ENCODE data around the gene GNA15. TPM values are rescaled to one million over a fixed set of nuclear protein-coding genes. Genes with fewer than 3 reads are reported as not detected.

Gene GNA15
- polyA plus RNA-seq, 3 donors = 38.7 to 45.0 (median 41.3) TPM

DNA sequence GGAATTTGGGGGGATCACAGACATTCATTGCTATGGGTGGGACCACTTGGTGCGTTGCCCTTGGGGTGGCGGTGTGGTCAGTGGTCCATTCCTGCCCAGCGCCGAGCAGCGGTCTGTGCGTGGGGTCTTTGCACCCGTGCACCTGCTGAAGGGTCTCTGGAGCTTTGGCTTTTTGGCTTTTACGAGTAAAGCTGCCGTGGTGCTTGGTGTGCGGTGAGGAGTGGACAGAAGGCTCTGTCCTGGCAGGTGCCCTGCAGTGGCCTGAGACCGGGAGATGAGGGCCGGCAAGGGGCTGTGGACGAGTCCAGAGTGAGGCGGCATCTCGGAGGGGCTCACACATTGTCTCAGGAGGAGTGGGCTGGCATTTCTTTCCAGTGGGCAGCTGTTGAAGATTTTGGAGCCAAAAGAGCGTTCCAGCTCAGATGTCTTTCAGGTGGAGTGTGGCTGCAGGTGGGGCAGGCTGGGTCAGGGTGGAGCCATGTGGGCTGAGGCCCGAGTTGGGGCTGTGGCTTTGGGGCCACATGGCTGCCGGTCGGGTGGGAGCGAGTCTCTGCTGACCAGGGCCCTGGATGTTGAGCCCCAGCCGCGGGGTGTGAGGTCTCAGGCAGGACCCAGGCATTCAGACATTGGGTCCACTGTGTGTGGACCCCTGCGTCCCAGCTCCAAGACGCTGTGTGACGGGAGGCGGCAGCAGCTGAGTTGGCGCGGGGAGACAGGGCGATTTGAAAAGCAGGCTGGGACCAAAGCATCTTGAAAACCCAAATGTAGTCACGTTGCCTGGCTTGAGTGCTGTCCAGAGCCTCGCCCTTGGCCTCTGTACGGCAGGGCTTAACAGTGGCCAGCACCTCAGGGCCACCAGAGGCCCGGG, 30.0 kb upstream of the GNA15 start:
- no peak overlapping the region for H3K4me3 ChIP-seq (replicated peaks in 1 of 3; ENCODE audit: low read depth in 2 of 3, low read length in 3 of 3)
- no peak overlapping the region for H3K4me2 ChIP-seq (replicated peaks; ENCODE audit: extremely low read depth, low read length, poor library complexity, severe bottlenecking)
- peaks cover 7 to 10% of the 10 kb centered on the region in 2 donors for H3K4me1 ChIP-seq (ENCODE audit: control insufficient read depth in 1 of 2, insufficient read depth in 2 of 2, low read length in 2 of 2)
- intact Hi-C loops (cut with micrococcal nuclease) = loop anchor here in 1 of 2 donors (10.0 kb wide), 1 partner anchor 151 kb away; no protein-coding TSS in a partner anchor
- Mint-ChIP-seq H3K4me3 (no peak overlapping the region), H3K9me3 (peaks cover 0 to 6% (median 0%) of the 10 kb centered on the region in 7 donors), H3K27me3 (ENCODE audit: low read depth in 3 of 3) (peaks cover 2 to 24% (median 22%) of the 10 kb centered on the region in 3 donors), H3K4me1 (peaks cover 8% of the 10 kb centered on the region), H3K36me3 (no peaks in the 10 kb centered on the region), H3K27ac (no peak overlapping the region)
- DNase-seq = no peak
- peaks cover 22% of the 10 kb centered on the region for H4K20me1 ChIP-seq (ENCODE audit: insufficient read depth, low read length)
- TF ChIP-seq, protein P1, sequence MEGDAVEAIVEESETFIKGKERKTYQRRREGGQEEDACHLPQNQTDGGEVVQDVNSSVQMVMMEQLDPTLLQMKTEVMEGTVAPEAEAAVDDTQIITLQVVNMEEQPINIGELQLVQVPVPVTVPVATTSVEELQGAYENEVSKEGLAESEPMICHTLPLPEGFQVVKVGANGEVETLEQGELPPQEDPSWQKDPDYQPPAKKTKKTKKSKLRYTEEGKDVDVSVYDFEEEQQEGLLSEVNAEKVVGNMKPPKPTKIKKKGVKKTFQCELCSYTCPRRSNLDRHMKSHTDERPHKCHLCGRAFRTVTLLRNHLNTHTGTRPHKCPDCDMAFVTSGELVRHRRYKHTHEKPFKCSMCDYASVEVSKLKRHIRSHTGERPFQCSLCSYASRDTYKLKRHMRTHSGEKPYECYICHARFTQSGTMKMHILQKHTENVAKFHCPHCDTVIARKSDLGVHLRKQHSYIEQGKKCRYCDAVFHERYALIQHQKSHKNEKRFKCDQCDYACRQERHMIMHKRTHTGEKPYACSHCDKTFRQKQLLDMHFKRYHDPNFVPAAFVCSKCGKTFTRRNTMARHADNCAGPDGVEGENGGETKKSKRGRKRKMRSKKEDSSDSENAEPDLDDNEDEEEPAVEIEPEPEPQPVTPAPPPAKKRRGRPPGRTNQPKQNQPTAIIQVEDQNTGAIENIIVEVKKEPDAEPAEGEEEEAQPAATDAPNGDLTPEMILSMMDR (IDR thresholded peaks at IDR 0.05) = no peak
- no peak overlapping the region for H2AFZ ChIP-seq (ENCODE audit: insufficient read depth, low read depth, low read length, poor library complexity, severe bottlenecking)
- peaks cover 0 to 7% of the 10 kb centered on the region in 2 donors for H3K27me3 ChIP-seq (ENCODE audit: control insufficient read depth in 2 of 2, insufficient read depth in 2 of 2, low read length in 2 of 2)
- no peak overlapping the region for H3K27ac ChIP-seq (ENCODE audit: low read depth in 1 of 2, low read length in 2 of 2)
- H3K9me3 ChIP-seq (replicated peaks in 1 of 2; ENCODE audit: control insufficient read depth in 1 of 2, insufficient read depth in 1 of 2, low read length in 2 of 2) = no peaks in the 10 kb centered on the region
- WGBS (ENCODE audit: insufficient coverage) = 93% methylated on average over 33 of the region's 33 CpGs
- no peaks in the 10 kb centered on the region for H3K79me2 ChIP-seq (ENCODE audit: insufficient read depth, low read length)
- H3K36me3 ChIP-seq (replicated peaks in 1 of 2; ENCODE audit: control insufficient read depth in 1 of 2, insufficient read depth in 2 of 2, low read length in 2 of 2) = no peaks in the 10 kb centered on the region
- no peak overlapping the region for H3K9ac ChIP-seq (ENCODE audit: insufficient read depth, low read length, poor library complexity, severe bottlenecking)

DNA sequence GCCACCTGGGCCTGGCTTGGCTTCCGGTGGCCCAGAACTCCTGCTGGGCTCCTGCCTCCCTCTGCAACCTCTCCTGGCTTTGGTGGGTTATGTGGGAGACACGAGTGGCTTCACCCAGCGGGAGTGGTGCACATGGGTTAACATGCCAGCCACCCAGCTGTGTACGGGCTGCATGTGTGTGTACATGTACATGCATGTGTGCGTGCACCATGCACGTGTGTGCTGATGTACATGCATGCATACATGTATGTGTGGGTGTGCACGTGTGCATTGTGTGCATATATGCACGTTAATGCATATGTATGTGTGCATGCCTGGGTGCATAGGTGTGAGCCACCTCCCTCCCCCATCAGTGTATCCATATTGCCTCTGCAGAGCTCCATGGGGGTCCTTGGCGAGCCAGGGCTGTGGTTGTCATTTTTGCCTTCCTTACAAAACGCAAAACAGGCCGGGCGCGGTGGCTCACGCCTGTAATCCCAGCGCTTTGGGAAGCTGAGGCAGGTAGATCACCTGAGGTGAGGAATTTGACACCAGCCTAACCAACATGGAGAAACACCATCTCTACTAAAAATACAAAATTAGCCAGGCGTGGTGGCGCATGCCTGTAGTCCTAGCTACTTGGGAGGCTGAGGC, 29.2 kb upstream of the GNA15 start:
- Histone ChIP-seq H3K4me2 (replicated peaks; ENCODE audit: extremely low read depth, low read length, poor library complexity, severe bottlenecking) (no peak overlapping the region), H3K9me3 (replicated peaks in 1 of 2; ENCODE audit: control insufficient read depth in 1 of 2, insufficient read depth in 1 of 2, low read length in 2 of 2) (no peaks in the 10 kb centered on the region), H3K4me3 (replicated peaks in 1 of 3; ENCODE audit: low read depth in 2 of 3, low read length in 3 of 3) (no peak overlapping the region), H4K20me1 (ENCODE audit: insufficient read depth, low read length) (peaks cover 22% of the 10 kb centered on the region), H2AFZ (ENCODE audit: insufficient read depth, low read depth, low read length, poor library complexity, severe bottlenecking) (no peak overlapping the region), H3K79me2 (ENCODE audit: insufficient read depth, low read length) (no peaks in the 10 kb centered on the region), H3K27me3 (ENCODE audit: control insufficient read depth in 2 of 2, insufficient read depth in 2 of 2, low read length in 2 of 2) (peaks cover 0 to 4% of the 10 kb centered on the region in 2 donors), H3K9ac (ENCODE audit: insufficient read depth, low read length, poor library complexity, severe bottlenecking) (no peak overlapping the region), H3K27ac (ENCODE audit: low read depth in 1 of 2, low read length in 2 of 2) (no peak overlapping the region), H3K36me3 (replicated peaks in 1 of 2; ENCODE audit: control insufficient read depth in 1 of 2, insufficient read depth in 2 of 2, low read length in 2 of 2) (no peaks in the 10 kb centered on the region), H3K4me1 (ENCODE audit: control insufficient read depth in 1 of 2, insufficient read depth in 2 of 2, low read length in 2 of 2) (peaks cover 7 to 10% of the 10 kb centered on the region in 2 donors)
- Mint-ChIP-seq H3K27me3 (ENCODE audit: low read depth in 3 of 3) (peaks cover 2 to 22% (median 18%) of the 10 kb centered on the region in 3 donors), H3K9me3 (peaks cover 0 to 6% (median 0%) of the 10 kb centered on the region in 7 donors), H3K4me1 (peaks cover 8% of the 10 kb centered on the region), H3K4me3 (no peak overlapping the region), H3K36me3 (no peaks in the 10 kb centered on the region), H3K27ac (no peak overlapping the region)
- WGBS (ENCODE audit: insufficient coverage) = 90% methylated on average over 5 of the region's 17 CpGs
- intact Hi-C loops (cut with micrococcal nuclease) = loop anchor here in 1 of 2 donors (10.0 kb wide), 1 partner anchor 152 kb away; no protein-coding TSS in a partner anchor
- DNase-seq = no peak
- TF ChIP-seq, protein P1 (IDR thresholded peaks at IDR 0.05) = no peak
